ENCODE results near the gene UBTD1.

GRCh38 chr10:97607095-97607636 is 108.4 kb downstream of the UBTD1 start:
- no peak for TF ChIP-seq EP300 (IDR thresholded peaks at IDR 0.05; ENCODE audit: borderline replicate concordance)
- TF ChIP-seq YY1 (IDR thresholded peaks at IDR 0.05; ENCODE audit: low read depth) = no peak
- no peak for TF ChIP-seq CREB1 (IDR thresholded peaks at IDR 0.05; ENCODE audit: low read depth)
- no peak for TF ChIP-seq CEBPB (IDR thresholded peaks at IDR 0.05)
- no peak for TF ChIP-seq REST (IDR thresholded peaks at IDR 0.05; ENCODE audit: low read depth)
- no peak for TF ChIP-seq MAX (IDR thresholded peaks at IDR 0.05)
